MM.1S (cell line): ENCODE results near the gene BICDL2.

ENCODE experiments used
- DNase-seq: peaks from one replicate; pipeline ENCODE4 v3.0.0-alpha.2; 2015
- H2AFZ ChIP-seq: fragments of 300-600 bp; sonication (generic); 2 replicates; pipeline ENCODE4 v1.6.0; 2016; ENCODE audit warnings: antibody characterized with exemption, low read length
- H3F3A ChIP-seq: fragments of 300-600 bp; sonication (generic); 2 replicates; pipeline ENCODE4 v1.6.1; 2016; ENCODE audit warnings: mild to moderate bottlenecking, antibody characterized with exemption, low read length, moderate library complexity, mixed read lengths; ENCODE audit not compliant: insufficient read depth
- H3K27ac ChIP-seq: fragments of 300-600 bp; sonication (generic); 2 replicates; pipeline ENCODE4 v1.5.1; 2016; ENCODE audit warnings: mild to moderate bottlenecking, low read length
- H3K27me3 ChIP-seq: fragments of 300-600 bp; sonication (generic); replicated peaks from 2 replicates; pipeline ENCODE4 v1.6.0; 2016; ENCODE audit warnings: low read length; ENCODE audit not compliant: insufficient read depth
- H3K36me3 ChIP-seq: fragments of 300-600 bp; sonication (generic); replicated peaks from 2 replicates; pipeline ENCODE4 v1.6.1; 2016; ENCODE audit warnings: mild to moderate bottlenecking, low read length, mixed read lengths; ENCODE audit not compliant: insufficient read depth
- H3K4me1 ChIP-seq: fragments of 300-600 bp; sonication (generic); 2 replicates; pipeline ENCODE4 v1.6.1; 2016; ENCODE audit warnings: low read length, mixed read lengths
- H3K4me2 ChIP-seq: fragments of 300-600 bp; sonication (generic); 2 replicates; pipeline ENCODE4 v1.6.0; 2016; ENCODE audit warnings: low read depth, low read length
- H3K4me3 ChIP-seq: fragments of 300-600 bp; sonication (generic); 2 replicates; pipeline ENCODE4 v1.5.1; 2016; ENCODE audit warnings: low read length, mixed read lengths
- H3K79me2 ChIP-seq: fragments of 300-600 bp; sonication (generic); 2 replicates; pipeline ENCODE4 v1.6.1; 2016; ENCODE audit warnings: mixed run types, low read length, mixed read lengths
- H3K9ac ChIP-seq: fragments of 300-600 bp; sonication (generic); 2 replicates; pipeline ENCODE4 v1.6.1; 2016; ENCODE audit warnings: low read length, mixed read lengths
- H3K9me2 ChIP-seq: fragments of 300-600 bp; sonication (generic); replicated peaks from 2 replicates; pipeline ENCODE4 v1.6.1; 2016; ENCODE audit warnings: mild to moderate bottlenecking, low read length, mixed read lengths; ENCODE audit not compliant: insufficient read depth
- H3K9me3 ChIP-seq: fragments of 300-600 bp; sonication (generic); replicated peaks from 2 replicates; pipeline ENCODE4 v1.6.1; 2016; ENCODE audit warnings: mild to moderate bottlenecking, low read length, mixed read lengths; ENCODE audit not compliant: insufficient read depth
- H4K20me1 ChIP-seq: fragments of 300-600 bp; sonication (generic); 2 replicates; pipeline ENCODE4 v1.6.1; 2016; ENCODE audit warnings: mild to moderate bottlenecking, low read length, moderate library complexity, mixed read lengths; ENCODE audit not compliant: insufficient read depth
- CTCF ChIP-seq: fragments of 300-600 bp; sonication (generic); IDR thresholded peaks from 2 replicates; pipeline ENCODE4 v1.5.1; 2016; ENCODE audit warnings: antibody characterized with exemption, low read length, mixed read lengths
- EZH2 ChIP-seq: fragments of 300-600 bp; sonication (generic); optimal IDR thresholded peaks from 2 replicates; pipeline ENCODE3; 2017; ENCODE audit warnings: low read depth, mild to moderate bottlenecking, antibody characterized with exemption, low read length, mixed read lengths
- EZH2phosphoT487 ChIP-seq: fragments of 300-600 bp; sonication (generic); IDR thresholded peaks from 2 replicates; pipeline ENCODE4 v1.6.1; 2018; ENCODE audit warnings: antibody characterized with exemption, low read length

BICDL2 gene

GRCh38 chr16:3009568-3010390 is 27.0 kb downstream of the BICDL2 start:
- Histone ChIP-seq H3K27ac (no peak overlapping the region), H3K79me2 (no peaks in the 10 kb centered on the region), H3K9ac (no peak overlapping the region), H3F3A (peaks cover 3% of the 10 kb centered on the region; the same call in 1 of the 2 replicates), H2AFZ (no peak overlapping the region), H3K4me2 (no peak overlapping the region), H3K9me3 (no peaks in the 10 kb centered on the region), H3K4me3 (no peak overlapping the region), H3K4me1 (peaks cover 17% of the 10 kb centered on the region), H3K27me3 (peaks cover 74% of the 10 kb centered on the region), H3K36me3 (no peaks in the 10 kb centered on the region), H4K20me1 (no peaks in the 10 kb centered on the region), H3K9me2 (no peaks in the 10 kb centered on the region)
- TF ChIP-seq EZH2phosphoT487 (no peak), CTCF (no peak), EZH2 (no peak)
- DNase-seq = no peak

- no peak for DNase-seq
- Histone ChIP-seq H3K9me3 (no peaks in the 10 kb centered on the region), H3K27ac (no peak overlapping the region), H3K9ac (no peak overlapping the region), H3F3A (peaks cover 3% of the 10 kb centered on the region; the same call in 1 of the 2 replicates), H3K4me2 (no peak overlapping the region), H3K4me1 (peaks cover 17% of the 10 kb centered on the region), H3K79me2 (no peaks in the 10 kb centered on the region), H3K27me3 (peaks cover 63% of the 10 kb centered on the region), H3K9me2 (no peaks in the 10 kb centered on the region), H4K20me1 (no peaks in the 10 kb centered on the region), H3K36me3 (no peaks in the 10 kb centered on the region), H3K4me3 (no peak overlapping the region), H2AFZ (no peak overlapping the region)
- TF ChIP-seq EZH2phosphoT487 (no peak), CTCF (no peak), EZH2 (no peak)
Observed at GRCh38 chr16:3008690-3009037, 28.1 kb downstream of the BICDL2 start.

- H3K4me1 ChIP-seq = peaks cover 17% of the 10 kb centered on the region
- no peak overlapping the region for H3K9ac ChIP-seq
- H3K9me3 ChIP-seq = no peaks in the 10 kb centered on the region
- H3K4me3 ChIP-seq = no peak overlapping the region
- peaks cover 57% of the 10 kb centered on the region for H3K27me3 ChIP-seq
- no peaks in the 10 kb centered on the region for H3K36me3 ChIP-seq
- no peak overlapping the region for H3K4me2 ChIP-seq
- no peak for DNase-seq
- no peak overlapping the region for H3K27ac ChIP-seq
- TF ChIP-seq EZH2phosphoT487 = no peak
- no peak for TF ChIP-seq CTCF
- no peak for TF ChIP-seq EZH2
- no peak overlapping the region for H2AFZ ChIP-seq
- no peaks in the 10 kb centered on the region for H4K20me1 ChIP-seq
- peaks cover 3% of the 10 kb centered on the region; the same call in 1 of the 2 replicates for H3F3A ChIP-seq
- H3K79me2 ChIP-seq = no peaks in the 10 kb centered on the region
- no peaks in the 10 kb centered on the region for H3K9me2 ChIP-seq
Observed at GRCh38 chr16:3007957-3008689, 28.6 kb downstream of the BICDL2 start.
